Measurements from ENCODE around the gene PEX11B. TPM values are rescaled to one million over a fixed set of nuclear protein-coding genes. Genes with fewer than 3 reads are reported as not detected.

PEX11B gene
- total RNA-seq, 2 donors from 2014 or later = 39.8 to 44.0 TPM

DNA sequence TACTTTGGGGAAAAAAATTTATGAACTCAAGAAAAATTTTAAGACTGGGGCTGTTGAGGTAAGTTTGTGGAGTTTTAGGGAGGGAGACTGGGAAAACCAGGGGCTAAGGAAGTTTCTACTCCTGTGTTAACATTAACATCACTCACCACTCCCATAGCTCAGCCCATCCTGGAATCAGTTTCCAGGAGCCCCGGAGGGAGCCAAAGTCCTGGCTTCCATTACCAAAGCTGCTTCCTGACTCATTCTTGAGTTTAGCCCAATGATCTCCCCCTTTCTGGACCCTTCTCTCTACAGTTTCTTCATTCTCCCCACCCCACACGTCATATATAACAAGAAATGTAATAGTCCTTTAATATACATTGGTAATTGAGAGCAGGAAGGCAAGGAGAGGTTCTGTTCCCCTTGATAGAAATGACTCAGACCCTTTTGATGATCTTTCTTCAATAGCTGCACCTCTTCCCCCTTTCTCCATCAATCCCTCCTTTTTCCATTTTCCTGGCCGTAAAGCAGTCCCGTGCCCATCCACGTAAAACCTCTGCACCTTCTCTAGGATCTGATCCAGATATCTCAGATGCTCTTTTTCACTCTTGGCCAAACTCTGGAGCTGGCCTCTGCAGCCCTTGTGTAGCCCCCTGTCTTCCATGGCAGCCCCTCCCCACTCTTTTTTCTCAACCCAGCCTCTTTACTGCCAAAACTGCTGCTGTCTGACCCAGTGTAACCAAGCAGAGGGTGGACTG is 55.1 kb downstream of the PEX11B start:
- Mint-ChIP-seq H3K36me3 (ENCODE audit: insufficient read depth in 2 of 2) (peaks cover 0 to 1% of the 10 kb centered on the region in 2 donors), H3K27me3 (ENCODE audit: low read depth) (peaks cover 8% of the 10 kb centered on the region), H3K9me3 (no peaks in the 10 kb centered on the region), H3K27ac (no peak overlapping the region), H3K4me1 (ENCODE audit: low read depth) (peaks cover 5% of the 10 kb centered on the region), H3K4me3 (no peak overlapping the region)
- no peak for DNase-seq
- ATAC-seq (replicated peaks in 1 of 2) = no peak

Other genes starting within 250 kb of the PEX11B start
- under 1 TPM; 0.39 to 0.41 TPM for gene PDZK1, start 211.3 kb downstream of the PEX11B start, total RNA-seq
- under 1 TPM in 1 of 2 donors, not detected in 1; 0.29 TPM for gene CD160, start 199.2 kb downstream of the PEX11B start, total RNA-seq
- gene RNF115, start 94.6 kb downstream of the PEX11B start, total RNA-seq = 10 to 100 TPM; 22.4 to 27.4 TPM
- 10 to 100 TPM; 57.3 to 70.3 TPM for gene POLR3C, start 94.5 kb downstream of the PEX11B start, total RNA-seq
- gene NUDT17, start 73.1 kb downstream of the PEX11B start, total RNA-seq = 10 to 100 TPM in 1 of 2 donors, 1 to 10 TPM in 1; 6.6 to 10.6 TPM
- 10 to 100 TPM; 30.9 to 35.6 TPM for gene PIAS3, start 59.6 kb downstream of the PEX11B start, total RNA-seq
- gene ANKRD35, start 32.9 kb downstream of the PEX11B start, total RNA-seq = under 1 TPM; 0.39 to 0.41 TPM
- 1 to 10 TPM; 1.7 to 3.5 TPM for gene ITGA10, start 8.7 kb downstream of the PEX11B start, total RNA-seq
- 100 to 1,000 TPM; 238 to 244 TPM for gene RBM8A, start 8.8 kb upstream of the PEX11B start, total RNA-seq
- 10 to 100 TPM; 36.9 to 39.5 TPM for gene LIX1L, start 39.3 kb upstream of the PEX11B start, total RNA-seq
- gene ANKRD34A, start 45.9 kb upstream of the PEX11B start, total RNA-seq = 1 to 10 TPM; 2.6 to 3.6 TPM
- 10 to 100 TPM; 32.5 to 36.1 TPM for gene POLR3GL, start 46.0 kb upstream of the PEX11B start, total RNA-seq
- 100 to 1,000 TPM; 141 to 212 TPM for gene TXNIP, start 77.9 kb upstream of the PEX11B start, total RNA-seq
- gene HJV, start 103.0 kb upstream of the PEX11B start, total RNA-seq = not detected
- gene NBPF10, start 226.1 kb upstream of the PEX11B start, total RNA-seq = 1 to 10 TPM; 2.3 to 2.5 TPM